ENCODE data around the gene NFE2L1.
A peak's percentile ranks its signal among the peaks of the same experiment; 100 is the strongest.
"Not testable (repeated sequence)": the region's sequence is repeated elsewhere in the genome, so short reads cannot be mapped to it uniquely, and the experiment has no call there.

Gene NFE2L1

GRCh38 chr17:48048384-48049126 lies 396 bp downstream of the NFE2L1 start:
- DNase-seq: no peak

DNA sequence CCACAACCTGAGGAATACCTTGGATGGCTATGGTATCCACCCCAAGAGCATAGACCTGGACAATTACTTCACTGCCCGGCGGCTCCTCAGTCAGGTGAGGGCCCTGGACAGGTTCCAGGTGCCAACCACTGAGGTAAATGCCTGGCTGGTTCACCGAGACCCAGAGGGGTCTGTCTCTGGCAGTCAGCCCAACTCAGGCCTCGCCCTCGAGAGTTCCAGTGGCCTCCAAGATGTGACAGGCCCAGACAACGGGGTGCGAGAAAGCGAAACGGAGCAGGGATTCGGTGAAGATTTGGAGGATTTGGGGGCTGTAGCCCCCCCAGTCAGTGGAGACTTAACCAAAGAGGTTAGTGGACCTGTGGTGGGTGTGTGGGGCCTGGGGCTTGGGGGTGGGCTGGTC lies 3.1 kb downstream of the NFE2L1 start:
- DNase-seq: no peak

DNA sequence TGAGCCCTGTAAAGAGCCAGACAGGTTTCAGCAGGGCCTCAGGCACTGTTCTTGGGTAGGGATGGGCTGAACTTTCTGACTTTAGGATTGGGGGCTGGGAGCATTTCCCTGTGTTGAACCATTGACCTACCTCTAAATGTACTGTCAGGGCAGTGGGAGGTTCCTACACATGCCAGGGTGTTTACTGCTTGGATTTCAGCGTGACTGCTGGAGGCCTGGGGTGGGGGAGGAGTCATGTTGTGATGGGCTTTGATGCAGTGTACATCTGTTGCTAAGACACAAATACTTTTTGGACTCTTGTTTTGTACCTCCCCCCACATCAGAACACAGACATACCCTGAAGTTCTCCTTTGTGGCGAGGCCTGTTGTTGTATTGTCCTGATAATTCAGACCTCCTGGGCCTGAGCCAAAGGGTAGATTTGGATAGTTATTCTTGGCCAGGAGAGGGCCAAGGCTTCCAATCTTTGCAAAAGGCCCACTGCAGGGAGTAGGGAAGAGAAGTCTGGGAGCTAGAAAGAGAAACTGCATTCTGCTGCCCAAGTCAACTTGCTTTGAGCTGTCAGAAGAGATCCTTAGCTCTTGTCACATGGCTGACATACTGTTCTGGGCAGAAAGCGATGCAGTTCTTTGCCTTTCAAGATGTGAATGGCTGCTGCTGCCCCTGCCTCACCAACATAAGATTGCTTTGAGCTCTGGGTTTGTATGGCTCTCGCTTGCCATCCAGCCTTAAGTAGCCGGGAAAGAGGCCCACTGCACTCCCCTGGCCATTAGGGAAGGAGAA lies 3.7 kb downstream of the NFE2L1 start:
- no peak for DNase-seq

GRCh38 chr17:48052956-48053757 lies 5.0 kb downstream of the NFE2L1 start:
- peak; percentile 31 for DNase-seq

DNA sequence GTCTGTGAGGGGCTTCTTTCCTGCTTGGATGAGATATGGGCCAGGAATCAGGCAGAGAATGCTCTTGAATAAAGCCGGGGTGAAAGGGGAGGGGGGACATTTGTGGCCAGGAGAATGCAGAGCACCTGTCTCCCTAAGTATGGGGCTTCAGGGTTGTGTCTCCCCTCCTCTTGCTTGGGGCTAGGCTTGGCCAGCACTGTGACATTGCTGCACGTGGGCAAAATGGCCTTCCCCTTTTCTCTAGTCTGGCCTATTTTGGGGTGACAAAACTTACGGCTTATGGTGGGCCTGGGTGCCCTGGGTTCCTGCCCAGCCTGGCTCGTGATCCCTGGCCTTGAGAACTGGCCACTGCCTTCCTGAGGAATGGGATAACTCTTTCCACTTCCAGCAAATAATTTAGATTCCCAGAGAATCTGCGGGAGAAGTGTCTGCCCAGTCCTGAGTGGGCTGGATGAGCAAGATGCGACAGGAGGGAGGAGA lies 5.6 kb downstream of the NFE2L1 start:
- no peak for DNase-seq

DNA sequence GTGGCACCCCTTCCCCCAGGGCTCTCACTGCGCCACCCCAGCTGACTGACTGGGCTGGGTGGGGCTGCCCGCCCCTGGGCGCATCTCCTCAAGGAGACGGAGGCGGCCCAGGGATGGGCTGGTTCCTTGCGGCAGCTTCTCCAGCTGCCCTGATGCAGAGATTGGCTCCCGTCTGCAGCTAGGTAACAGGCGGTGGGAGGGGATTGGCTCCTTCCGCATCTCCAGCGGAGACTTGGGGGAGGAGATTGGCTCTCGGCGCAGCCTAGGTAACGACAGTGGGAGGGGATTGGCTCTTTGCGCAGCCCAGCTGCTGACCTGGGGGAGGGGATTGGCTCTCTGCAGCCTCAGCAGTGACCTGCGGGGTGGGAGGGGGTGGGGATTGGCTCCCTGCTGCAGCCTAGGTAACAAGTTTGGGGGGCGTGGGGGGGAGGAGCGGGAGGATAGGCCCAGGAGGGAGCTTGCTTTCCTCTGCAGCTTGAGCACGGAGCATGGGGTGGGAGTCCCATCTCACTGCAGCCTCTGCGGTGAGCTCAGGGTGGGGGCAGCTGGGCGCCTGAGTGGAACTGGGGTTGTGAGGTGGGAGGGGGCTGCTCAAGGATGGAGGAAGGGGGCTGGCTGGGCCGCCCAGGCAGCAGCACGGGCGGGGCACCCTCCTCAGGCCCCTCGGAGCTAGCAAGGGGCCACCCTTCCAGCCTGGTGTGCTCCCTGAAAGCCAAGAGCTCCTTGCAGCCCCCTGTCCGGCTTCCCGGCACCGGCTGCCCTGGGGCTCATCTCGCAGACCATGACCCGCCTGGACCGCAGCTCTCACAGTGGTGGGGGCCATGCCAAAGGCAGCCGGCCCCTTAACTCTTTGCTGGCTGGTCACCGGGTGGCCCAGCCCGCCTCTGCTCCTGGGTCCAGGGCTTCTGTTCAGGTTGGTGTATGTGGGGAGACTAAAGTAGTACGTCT lies 6.4 kb downstream of the NFE2L1 start:
- peak; percentile 99 for DNase-seq

- DNase-seq: no peak
These were observed 7.5 kb downstream of the NFE2L1 start for GRCh38 chr17:48055531-48056245.

- DNase-seq: no peak
These were observed 8.1 kb downstream of the NFE2L1 start for GRCh38 chr17:48056246-48056745.

- no peak for DNase-seq
These were observed 8.7 kb downstream of the NFE2L1 start for GRCh38 chr17:48056879-48057278.

GRCh38 chr17:48057626-48058025 lies 9.5 kb downstream of the NFE2L1 start:
- no peak for DNase-seq

DNA sequence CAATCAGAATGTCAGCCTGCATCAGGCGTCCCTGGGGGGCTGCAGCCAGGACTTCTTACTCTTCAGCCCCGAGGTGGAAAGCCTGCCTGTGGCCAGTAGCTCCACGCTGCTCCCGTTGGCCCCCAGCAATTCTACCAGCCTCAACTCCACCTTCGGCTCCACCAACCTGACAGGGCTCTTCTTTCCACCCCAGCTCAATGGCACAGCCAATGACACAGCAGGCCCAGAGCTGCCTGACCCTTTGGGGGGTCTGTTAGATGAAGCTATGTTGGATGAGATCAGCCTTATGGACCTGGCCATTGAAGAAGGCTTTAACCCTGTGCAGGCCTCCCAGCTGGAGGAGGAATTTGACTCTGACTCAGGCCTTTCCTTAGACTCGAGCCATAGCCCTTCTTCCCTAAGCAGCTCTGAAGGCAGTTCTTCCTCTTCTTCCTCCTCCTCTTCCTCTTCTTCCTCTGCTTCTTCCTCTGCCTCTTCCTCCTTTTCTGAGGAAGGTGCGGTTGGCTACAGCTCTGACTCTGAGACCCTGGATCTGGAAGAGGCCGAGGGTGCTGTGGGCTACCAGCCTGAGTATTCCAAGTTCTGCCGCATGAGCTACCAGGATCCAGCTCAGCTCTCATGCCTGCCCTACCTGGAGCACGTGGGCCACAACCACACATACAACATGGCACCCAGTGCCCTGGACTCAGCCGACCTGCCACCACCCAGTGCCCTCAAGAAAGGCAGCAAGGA lies 10.4 kb downstream of the NFE2L1 start:
- no peak for DNase-seq

DNA sequence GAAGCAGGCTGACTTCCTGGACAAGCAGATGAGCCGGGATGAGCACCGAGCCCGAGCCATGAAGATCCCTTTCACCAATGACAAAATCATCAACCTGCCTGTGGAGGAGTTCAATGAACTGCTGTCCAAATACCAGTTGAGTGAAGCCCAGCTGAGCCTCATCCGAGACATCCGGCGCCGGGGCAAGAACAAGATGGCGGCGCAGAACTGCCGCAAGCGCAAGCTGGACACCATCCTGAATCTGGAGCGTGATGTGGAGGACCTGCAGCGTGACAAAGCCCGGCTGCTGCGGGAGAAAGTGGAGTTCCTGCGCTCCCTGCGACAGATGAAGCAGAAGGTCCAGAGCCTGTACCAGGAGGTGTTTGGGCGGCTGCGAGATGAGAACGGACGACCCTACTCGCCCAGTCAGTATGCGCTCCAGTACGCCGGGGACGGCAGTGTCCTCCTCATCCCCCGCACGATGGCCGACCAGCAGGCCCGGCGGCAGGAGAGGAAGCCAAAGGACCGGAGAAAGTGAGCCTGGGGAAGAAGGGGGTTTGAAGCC lies 11.0 kb downstream of the NFE2L1 start:
- no peak for DNase-seq

- DNase-seq: no peak
These were observed 12.1 kb downstream of the NFE2L1 start for GRCh38 chr17:48060249-48060648.

DNA sequence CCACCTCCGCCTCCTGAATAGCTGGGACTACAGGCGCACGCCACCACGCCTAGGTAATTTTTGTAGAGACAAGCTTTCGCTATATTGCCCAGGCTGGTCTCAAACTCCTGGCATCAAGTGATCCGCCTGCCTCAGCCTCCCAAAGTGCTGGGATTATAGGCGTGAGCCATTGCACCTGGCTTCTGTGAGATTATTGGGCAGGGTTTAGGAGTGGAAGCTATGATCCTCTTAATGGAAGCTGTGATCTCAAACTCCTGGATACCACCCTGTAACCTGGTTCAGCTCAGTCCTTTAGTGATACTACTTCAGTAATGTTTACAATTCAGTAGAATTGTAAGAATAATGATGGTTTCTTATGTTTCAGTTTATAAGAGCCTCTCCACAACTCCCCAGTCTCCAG lies 14.1 kb downstream of the NFE2L1 start:
- no peak for DNase-seq

DNA sequence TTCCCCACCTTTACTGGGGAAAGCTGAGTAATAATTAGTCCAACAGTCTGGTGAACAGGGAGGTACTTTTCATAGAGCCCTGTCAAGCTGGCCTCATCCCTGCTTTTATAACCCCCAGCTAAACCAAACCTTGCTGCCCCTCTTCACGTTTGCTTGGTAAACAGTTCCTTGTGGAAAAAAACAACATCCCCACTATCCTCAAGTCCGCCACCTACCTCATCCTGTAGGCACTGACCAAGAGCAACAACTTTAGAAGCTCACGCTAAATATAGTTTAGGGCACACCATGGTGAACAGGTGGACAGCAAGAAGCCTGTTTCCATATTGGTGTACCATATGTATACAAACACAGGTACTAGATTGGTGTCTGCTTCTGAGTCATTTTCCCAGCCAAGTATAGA lies 16.5 kb downstream of the NFE2L1 start:
- DNase-seq: no peak

- no peak for DNase-seq
These were observed 18.0 kb downstream of the NFE2L1 start for GRCh38 chr17:48066192-48066591.

GRCh38 chr17:48066656-48067055 lies 18.5 kb downstream of the NFE2L1 start:
- DNase-seq: no peak

DNA sequence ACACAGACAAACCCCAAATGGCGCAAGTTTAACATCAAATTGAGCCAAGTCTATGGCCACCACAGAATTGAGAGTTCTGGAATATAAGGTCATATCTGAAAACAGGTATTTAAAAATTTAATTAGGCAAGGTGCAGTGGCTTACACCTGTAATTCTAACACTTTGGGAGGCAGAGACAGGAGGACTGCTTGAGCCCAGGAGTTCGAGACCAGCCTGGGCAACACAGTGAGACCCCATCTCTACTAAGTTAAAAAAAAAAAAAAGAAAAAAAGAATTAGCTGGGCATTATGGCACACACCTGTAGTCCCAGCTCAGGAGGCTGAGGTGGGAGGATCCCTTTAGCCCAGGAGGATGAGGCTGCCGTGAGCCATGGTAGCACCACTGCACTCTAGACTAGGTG lies 19.1 kb downstream of the NFE2L1 start:
- no peak for DNase-seq

- DNase-seq: not testable (repeated sequence)
These were observed 19.6 kb downstream of the NFE2L1 start for GRCh38 chr17:48067808-48068207.

DNA sequence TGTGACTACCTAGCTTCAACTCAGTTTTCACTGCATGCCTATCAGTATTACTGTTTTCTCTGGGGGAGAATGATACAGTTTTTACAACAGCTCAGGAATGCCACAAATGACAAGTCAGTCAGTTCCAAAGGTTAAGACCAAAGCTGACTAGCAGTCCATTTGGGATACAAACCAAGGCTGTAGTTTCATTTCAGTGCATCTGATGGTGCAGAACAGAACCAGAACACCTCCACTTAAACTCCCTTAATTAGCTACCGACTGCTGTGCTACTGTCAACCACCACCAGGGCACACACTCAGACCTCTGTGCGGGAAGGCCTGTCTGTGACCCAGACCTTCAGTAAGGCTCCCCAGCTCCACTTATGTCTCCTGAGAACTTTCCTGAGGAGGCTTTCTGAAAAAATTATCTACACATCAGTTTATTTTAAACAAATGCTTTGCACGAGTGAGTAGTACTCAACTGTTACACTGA lies 20.4 kb downstream of the NFE2L1 start:
- no peak for DNase-seq
